ENCODE measurements around the gene STT3B. TPM values are rescaled to one million over a fixed set of nuclear protein-coding genes. Genes with fewer than 3 reads are reported as not detected.

STT3B gene
- total RNA-seq, 2 experiments from 2014 or later, result 93.5 to 122 TPM

DNA sequence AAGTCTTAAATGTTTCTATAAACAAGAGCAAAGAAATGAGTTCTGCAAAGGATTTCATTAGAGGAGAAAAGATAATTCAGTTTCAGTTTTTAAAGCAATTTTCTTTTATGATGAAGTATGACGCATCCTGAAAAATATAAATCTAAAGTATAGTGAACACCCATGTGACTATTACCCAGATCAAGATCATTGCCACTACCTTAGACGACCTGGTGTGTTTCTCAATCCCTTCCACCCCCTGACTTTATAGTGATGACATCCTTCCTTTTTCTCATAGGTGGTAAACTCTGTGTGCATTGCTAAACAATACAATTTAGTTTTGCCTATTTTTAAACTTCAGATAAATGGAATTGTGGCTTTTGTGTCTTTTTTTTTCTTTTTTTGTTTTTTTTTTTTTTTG, 8.4 kb downstream of the STT3B start:
- Histone ChIP-seq H2AFZ (ENCODE audit: low read length) (no peak overlapping the region), H3K4me2 (ENCODE audit: low read length) (no peak overlapping the region), H3K36me3 (ENCODE audit: insufficient read depth, low read length) (peaks cover 78% of the 10 kb centered on the region), H3K27ac (ENCODE audit: low read depth, low read length, poor library complexity, severe bottlenecking) (no peak overlapping the region), H4K20me1 (ENCODE audit: insufficient read depth, low read length) (peaks cover 63% of the 10 kb centered on the region), H3K9me2 (ENCODE audit: insufficient read depth, low read length) (no peaks in the 10 kb centered on the region), H3K9me3 (ENCODE audit: low read length) (no peaks in the 10 kb centered on the region), H3K4me3 (ENCODE audit: low read depth, low read length, poor library complexity, severe bottlenecking) (no peak overlapping the region), H3K4me1 (ENCODE audit: insufficient read depth, low read length, poor library complexity, severe bottlenecking) (peaks cover 42% of the 10 kb centered on the region), H3K79me2 (ENCODE audit: insufficient read depth, low read depth, low read length) (peaks cover 100% of the 10 kb centered on the region)
- DNase-seq (ENCODE audit: low spot score), result no peak
- BruUV-seq (replicated peaks), result no TSS peak
- POLR2A ChIA-PET, result no interaction called here
- CTCF ChIA-PET (ENCODE audit: unreplicated experiment), result no interaction called here
- TF ChIP-seq, protein P1, sequence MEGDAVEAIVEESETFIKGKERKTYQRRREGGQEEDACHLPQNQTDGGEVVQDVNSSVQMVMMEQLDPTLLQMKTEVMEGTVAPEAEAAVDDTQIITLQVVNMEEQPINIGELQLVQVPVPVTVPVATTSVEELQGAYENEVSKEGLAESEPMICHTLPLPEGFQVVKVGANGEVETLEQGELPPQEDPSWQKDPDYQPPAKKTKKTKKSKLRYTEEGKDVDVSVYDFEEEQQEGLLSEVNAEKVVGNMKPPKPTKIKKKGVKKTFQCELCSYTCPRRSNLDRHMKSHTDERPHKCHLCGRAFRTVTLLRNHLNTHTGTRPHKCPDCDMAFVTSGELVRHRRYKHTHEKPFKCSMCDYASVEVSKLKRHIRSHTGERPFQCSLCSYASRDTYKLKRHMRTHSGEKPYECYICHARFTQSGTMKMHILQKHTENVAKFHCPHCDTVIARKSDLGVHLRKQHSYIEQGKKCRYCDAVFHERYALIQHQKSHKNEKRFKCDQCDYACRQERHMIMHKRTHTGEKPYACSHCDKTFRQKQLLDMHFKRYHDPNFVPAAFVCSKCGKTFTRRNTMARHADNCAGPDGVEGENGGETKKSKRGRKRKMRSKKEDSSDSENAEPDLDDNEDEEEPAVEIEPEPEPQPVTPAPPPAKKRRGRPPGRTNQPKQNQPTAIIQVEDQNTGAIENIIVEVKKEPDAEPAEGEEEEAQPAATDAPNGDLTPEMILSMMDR (conservative IDR thresholded peaks at IDR 0.05; ENCODE audit: low read length), result no peak
- no peak for TF ChIP-seq EZH2phosphoT487 (IDR thresholded peaks at IDR 0.05; ENCODE audit: borderline replicate concordance, low read depth, low read length)
- intact Hi-C loops (cut with micrococcal nuclease; ENCODE audit: unreplicated experiment), result no loop called here

DNA sequence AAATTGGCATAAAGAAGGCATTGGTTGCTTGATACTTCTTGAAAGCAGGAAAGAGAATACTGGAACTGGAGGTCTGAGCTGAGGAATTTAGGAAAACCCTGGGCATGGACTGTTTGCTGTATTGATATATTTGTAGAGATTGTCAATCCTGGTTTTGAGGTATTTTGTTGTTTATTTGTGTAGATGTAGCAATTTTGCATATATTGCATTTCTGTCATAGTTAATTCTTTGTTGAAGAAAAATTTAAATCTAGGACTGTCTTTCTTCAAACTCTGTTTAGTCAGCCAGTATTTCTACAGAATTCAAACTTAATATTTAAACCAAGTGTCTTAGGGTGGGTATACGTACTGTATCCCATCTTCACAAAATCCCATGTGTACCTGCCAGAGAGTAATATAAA, 9.5 kb downstream of the STT3B start:
- no peak for DNase-seq (ENCODE audit: low spot score)
- peaks cover 100% of the 10 kb centered on the region for H3K79me2 ChIP-seq (ENCODE audit: insufficient read depth, low read depth, low read length)
- H3K4me1 ChIP-seq (ENCODE audit: insufficient read depth, low read length, poor library complexity, severe bottlenecking), result peaks cover 35% of the 10 kb centered on the region
- no peak overlapping the region for H3K4me2 ChIP-seq (ENCODE audit: low read length)
- no peak overlapping the region for H3K27ac ChIP-seq (ENCODE audit: low read depth, low read length, poor library complexity, severe bottlenecking)
- no peak overlapping the region for H2AFZ ChIP-seq (ENCODE audit: low read length)
- H3K9me2 ChIP-seq (ENCODE audit: insufficient read depth, low read length), result no peaks in the 10 kb centered on the region
- no peak overlapping the region for H3K4me3 ChIP-seq (ENCODE audit: low read depth, low read length, poor library complexity, severe bottlenecking)
- intact Hi-C loops (cut with micrococcal nuclease; ENCODE audit: unreplicated experiment), result no loop called here
- BruUV-seq (replicated peaks), result no TSS peak
- peaks cover 56% of the 10 kb centered on the region for H4K20me1 ChIP-seq (ENCODE audit: insufficient read depth, low read length)
- no peaks in the 10 kb centered on the region for H3K9me3 ChIP-seq (ENCODE audit: low read length)
- POLR2A ChIA-PET, result interaction anchor here (0.6 kb wide), 1 partner anchor 29 kb away, joined by 3 read pairs; no protein-coding TSS in a partner anchor
- H3K36me3 ChIP-seq (ENCODE audit: insufficient read depth, low read length), result peaks cover 74% of the 10 kb centered on the region
- CTCF ChIA-PET (ENCODE audit: unreplicated experiment), result no interaction called here
- TF ChIP-seq, protein P1 (conservative IDR thresholded peaks at IDR 0.05; ENCODE audit: low read length), result no peak
- no peak for TF ChIP-seq EZH2phosphoT487 (IDR thresholded peaks at IDR 0.05; ENCODE audit: borderline replicate concordance, low read depth, low read length)

DNA sequence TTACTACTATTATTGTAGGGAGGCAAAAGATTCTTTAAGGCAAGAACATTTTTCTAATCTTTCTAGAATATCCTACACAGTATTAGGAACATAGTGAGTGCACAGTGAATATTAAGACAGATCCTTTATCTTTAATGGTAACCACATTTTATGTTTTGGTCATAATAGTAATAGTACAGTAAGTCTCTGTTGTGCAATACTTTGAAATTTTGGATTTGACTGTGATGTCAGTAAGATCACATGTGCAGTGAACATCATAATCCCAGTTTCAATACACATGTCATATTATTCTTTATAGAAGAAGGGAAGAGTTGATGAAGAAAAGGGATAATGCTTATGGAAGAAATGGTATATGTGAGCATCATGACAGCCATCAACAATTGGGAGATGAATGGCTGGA, 10.7 kb downstream of the STT3B start:
- no TSS peak for BruUV-seq (replicated peaks)
- POLR2A ChIA-PET, result interaction anchor here (1.1 to 3.3 kb wide), 2 partner anchors 10 to 12 kb away, joined by 4 to 18 read pairs; partner anchors contain the start of gene STT3B
- intact Hi-C loops (cut with micrococcal nuclease; ENCODE audit: unreplicated experiment), result no loop called here
- H4K20me1 ChIP-seq (ENCODE audit: insufficient read depth, low read length), result peaks cover 52% of the 10 kb centered on the region
- H3K9me3 ChIP-seq (ENCODE audit: low read length), result no peaks in the 10 kb centered on the region
- H3K4me3 ChIP-seq (ENCODE audit: low read depth, low read length, poor library complexity, severe bottlenecking), result no peak overlapping the region
- peaks cover 26% of the 10 kb centered on the region for H3K4me1 ChIP-seq (ENCODE audit: insufficient read depth, low read length, poor library complexity, severe bottlenecking)
- peaks cover 63% of the 10 kb centered on the region for H3K36me3 ChIP-seq (ENCODE audit: insufficient read depth, low read length)
- no peak overlapping the region for H2AFZ ChIP-seq (ENCODE audit: low read length)
- no peak overlapping the region for H3K4me2 ChIP-seq (ENCODE audit: low read length)
- H3K9me2 ChIP-seq (ENCODE audit: insufficient read depth, low read length), result no peaks in the 10 kb centered on the region
- TF ChIP-seq EZH2phosphoT487 (IDR thresholded peaks at IDR 0.05; ENCODE audit: borderline replicate concordance, low read depth, low read length), result no peak
- TF ChIP-seq, protein P1 (conservative IDR thresholded peaks at IDR 0.05; ENCODE audit: low read length), result no peak
- no peak for DNase-seq (ENCODE audit: low spot score)
- CTCF ChIA-PET (ENCODE audit: unreplicated experiment), result no interaction called here
- peaks cover 100% of the 10 kb centered on the region for H3K79me2 ChIP-seq (ENCODE audit: insufficient read depth, low read depth, low read length)
- H3K27ac ChIP-seq (ENCODE audit: low read depth, low read length, poor library complexity, severe bottlenecking), result no peak overlapping the region
